PFSK-1 (cell line): ENCODE data around the gene TNS4.

ENCODE experiments used
- FOXP2 ChIP-seq: optimal IDR thresholded peaks from 2 replicates; pipeline ENCODE3; 2011; ENCODE audit warnings: borderline replicate concordance, control low read depth, inconsistent platforms; ENCODE audit not compliant: insufficient read depth; ENCODE audit errors: extremely low read length, extremely low read depth
- POLR2AphosphoS5 ChIP-seq: IDR thresholded peaks from 2 replicates; pipeline ENCODE4 v1.6.1; 2012; ENCODE audit warnings: low read depth, mild to moderate bottlenecking, control low read depth, low read length, moderate library complexity
- SIN3A ChIP-seq: IDR thresholded peaks from 2 replicates; pipeline ENCODE4 v1.6.1; 2012; ENCODE audit warnings: mild to moderate bottlenecking, low read length, moderate library complexity, borderline replicate concordance; ENCODE audit not compliant: insufficient read depth
- TAF1 ChIP-seq: IDR thresholded peaks from 2 replicates; pipeline ENCODE4 v1.6.1; 2012; ENCODE audit warnings: low read length, control low read depth, borderline replicate concordance; ENCODE audit not compliant: insufficient read depth
- TF ChIP-seq, protein P1 (sequence below), 2 experiments: IDR thresholded peaks; 2 replicates each; pipeline versions ENCODE4 v1.6.1 to v1.8.0; 2011 to 2012; ENCODE audit warnings: low read depth in 2 of 2, low read length in 2 of 2, control low read depth in 1 of 2, inconsistent platforms in 1 of 2, mild to moderate bottlenecking in 1 of 2, moderate library complexity in 1 of 2; ENCODE audit not compliant: insufficient read depth in 1 of 2

The TNS4 gene

DNA sequence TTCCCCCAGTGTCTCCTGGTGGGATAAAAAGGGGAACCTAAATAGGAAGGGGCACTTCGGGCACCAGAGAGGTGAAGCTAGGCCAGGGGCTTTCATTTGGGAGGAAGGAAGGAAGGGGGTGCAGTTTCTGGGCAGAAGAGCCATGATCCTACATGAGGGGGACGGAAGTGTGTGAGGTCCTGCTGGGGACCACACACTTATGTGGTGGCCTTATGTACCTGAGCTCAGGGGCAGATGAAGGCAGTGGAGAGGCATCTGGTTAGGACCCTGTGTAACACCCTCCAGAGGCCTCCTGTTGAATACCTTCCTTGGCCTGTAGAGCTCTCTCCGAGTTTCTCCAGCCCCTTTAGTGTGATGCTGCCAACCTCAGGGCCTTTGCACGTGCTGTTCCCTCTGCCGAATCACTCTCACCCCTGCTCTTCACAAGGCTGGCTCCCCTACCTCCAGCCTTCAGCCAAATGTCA lies 37.0 kb downstream of the TNS4 start:
- no peak for TF ChIP-seq POLR2AphosphoS5

DNA sequence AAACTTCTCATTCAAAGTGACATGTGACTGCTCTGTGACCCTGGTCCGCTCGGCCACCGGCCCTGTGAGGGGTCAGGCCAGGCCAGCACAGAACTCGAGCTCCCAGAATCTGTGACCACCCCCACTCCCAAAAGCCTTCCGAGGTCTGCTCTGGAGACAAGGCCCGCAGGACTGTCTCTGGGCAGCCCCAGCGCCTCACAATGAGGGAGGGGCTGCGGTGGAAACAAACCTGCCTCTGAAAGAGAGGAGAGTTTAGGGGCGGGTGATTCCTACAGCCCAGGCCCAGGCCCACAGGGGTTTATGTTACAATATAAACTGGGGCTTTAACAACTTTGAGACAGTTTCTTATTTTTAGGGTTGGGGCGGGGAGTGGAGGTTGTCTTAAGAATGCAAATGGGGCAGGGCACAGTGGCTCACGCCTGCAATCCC lies 38.3 kb downstream of the TNS4 start:
- TF ChIP-seq TAF1, result no peak
- no peak for TF ChIP-seq POLR2AphosphoS5
- TF ChIP-seq SIN3A, result no peak
- TF ChIP-seq FOXP2, result no peak
- TF ChIP-seq, protein P1, sequence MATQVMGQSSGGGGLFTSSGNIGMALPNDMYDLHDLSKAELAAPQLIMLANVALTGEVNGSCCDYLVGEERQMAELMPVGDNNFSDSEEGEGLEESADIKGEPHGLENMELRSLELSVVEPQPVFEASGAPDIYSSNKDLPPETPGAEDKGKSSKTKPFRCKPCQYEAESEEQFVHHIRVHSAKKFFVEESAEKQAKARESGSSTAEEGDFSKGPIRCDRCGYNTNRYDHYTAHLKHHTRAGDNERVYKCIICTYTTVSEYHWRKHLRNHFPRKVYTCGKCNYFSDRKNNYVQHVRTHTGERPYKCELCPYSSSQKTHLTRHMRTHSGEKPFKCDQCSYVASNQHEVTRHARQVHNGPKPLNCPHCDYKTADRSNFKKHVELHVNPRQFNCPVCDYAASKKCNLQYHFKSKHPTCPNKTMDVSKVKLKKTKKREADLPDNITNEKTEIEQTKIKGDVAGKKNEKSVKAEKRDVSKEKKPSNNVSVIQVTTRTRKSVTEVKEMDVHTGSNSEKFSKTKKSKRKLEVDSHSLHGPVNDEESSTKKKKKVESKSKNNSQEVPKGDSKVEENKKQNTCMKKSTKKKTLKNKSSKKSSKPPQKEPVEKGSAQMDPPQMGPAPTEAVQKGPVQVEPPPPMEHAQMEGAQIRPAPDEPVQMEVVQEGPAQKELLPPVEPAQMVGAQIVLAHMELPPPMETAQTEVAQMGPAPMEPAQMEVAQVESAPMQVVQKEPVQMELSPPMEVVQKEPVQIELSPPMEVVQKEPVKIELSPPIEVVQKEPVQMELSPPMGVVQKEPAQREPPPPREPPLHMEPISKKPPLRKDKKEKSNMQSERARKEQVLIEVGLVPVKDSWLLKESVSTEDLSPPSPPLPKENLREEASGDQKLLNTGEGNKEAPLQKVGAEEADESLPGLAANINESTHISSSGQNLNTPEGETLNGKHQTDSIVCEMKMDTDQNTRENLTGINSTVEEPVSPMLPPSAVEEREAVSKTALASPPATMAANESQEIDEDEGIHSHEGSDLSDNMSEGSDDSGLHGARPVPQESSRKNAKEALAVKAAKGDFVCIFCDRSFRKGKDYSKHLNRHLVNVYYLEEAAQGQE (IDR thresholded peaks at IDR 0.05; ENCODE audit: insufficient read depth in 1 of 2, low read depth in 2 of 2, low read length in 2 of 2), result no peak

DNA sequence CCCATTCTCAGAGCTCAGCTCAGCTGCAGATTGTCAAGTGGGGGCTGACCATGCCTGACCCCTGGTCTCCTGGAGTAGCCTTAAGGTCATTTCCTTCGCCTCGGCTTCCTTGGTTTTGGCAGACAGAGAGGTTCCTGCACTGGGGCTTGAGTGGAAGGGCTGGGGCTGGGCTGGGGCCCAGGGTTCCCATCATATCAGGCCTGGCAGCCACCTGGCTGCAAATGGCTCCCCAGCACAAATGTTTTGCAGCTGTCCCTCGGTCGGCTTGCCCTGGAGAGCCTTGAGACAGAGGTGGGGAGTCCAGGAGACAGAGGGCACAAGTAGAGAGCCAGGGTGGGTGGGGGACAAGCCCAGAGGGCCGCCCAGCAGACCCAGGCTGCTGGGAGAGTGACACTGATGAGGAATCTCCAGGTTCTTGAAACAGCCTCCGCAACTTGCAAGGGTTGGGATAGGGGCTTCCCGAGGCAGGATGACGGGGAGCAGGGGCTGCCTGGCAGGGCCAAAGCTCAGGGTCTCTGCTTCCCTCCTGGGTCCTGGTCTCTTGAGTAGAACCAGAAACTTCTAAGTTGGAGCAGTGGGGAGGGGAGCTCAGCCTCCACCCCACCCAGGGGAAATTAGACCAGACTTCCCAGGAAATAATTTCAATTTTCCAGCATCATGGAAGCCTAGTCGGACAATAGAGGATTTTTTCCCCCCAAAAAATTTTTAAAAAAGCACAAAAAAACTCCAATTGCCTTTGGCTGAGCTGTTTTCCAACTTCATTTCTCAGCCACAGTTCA lies 38.9 kb downstream of the TNS4 start:
- no peak for TF ChIP-seq SIN3A
- TF ChIP-seq, protein P1 (IDR thresholded peaks at IDR 0.05; ENCODE audit: insufficient read depth in 1 of 2, low read depth in 2 of 2, low read length in 2 of 2), result no peak
- no peak for TF ChIP-seq POLR2AphosphoS5
- TF ChIP-seq TAF1, result no peak
- TF ChIP-seq FOXP2, result peak; percentile 16

DNA sequence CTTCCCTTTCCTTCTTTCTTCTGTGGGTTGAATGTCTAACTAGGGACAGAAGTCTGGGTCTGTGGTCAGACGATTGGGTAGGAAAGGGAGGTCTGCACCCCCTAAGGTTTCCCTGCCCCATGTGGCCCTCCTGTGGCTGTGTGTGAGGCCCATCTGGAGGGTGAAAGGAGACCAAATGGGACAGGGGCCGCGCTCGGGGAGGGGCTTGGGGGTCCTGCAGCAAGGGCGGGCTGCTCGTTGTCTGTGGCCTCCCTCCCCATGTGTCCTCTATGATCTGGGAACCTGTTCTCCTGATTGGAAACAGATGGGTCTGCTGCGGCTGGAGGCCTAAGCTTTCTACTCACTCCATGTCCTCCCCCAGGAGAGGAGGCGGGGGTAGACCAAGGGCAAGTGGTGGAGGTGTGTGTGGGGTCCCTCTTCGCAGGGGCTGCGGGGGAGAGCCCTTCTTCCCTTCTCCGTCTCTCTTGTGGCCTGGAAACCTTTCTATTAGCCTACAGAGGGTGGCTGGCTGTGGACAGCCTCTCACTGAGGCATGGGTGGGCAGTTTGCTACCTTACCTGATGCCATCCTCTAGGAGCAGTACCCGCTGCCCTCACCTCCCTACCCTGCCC lies 39.6 kb downstream of the TNS4 start:
- TF ChIP-seq FOXP2, result no peak
- TF ChIP-seq, protein P1 (IDR thresholded peaks at IDR 0.05; ENCODE audit: insufficient read depth in 1 of 2, low read depth in 2 of 2, low read length in 2 of 2), result no peak
- TF ChIP-seq TAF1, result no peak
- no peak; the same call in 1 of the 2 replicates for TF ChIP-seq POLR2AphosphoS5
- TF ChIP-seq SIN3A, result no peak

DNA sequence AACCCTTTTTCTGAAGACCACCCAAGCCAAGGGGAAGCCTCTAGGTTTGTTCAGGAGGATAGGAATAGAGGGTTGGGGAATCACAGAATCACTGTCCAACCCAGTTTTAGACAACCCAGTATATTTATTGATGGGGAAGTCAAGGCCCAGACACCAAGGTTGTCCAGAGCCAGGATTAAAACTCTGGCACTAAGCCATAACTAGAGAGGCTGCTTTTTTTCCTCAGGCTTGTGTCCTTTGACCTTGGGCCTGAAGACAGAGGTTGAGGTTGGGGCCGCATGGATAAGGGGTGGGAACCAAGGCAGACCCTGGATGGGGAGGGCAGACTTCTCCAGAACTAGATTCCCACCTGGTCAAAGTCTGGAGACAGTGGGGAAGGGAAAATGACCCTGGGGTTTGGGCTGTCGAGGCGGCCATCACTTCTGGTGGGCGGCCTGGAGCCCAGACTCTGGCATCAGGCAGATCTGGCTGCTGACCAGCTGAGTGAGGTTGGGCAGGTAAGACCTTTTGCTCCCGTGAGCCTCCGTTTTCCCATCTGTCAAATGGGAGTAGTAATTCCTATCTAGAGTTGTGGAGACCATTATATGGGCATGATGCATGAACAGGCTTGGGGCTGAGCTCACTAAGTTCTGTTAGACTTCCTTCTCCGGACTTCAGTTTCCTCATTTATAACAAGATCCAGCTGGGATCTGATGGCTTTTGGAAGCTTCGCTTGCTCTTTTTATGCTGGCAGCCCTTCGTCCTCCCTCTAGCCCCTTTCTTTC lies 40.3 kb downstream of the TNS4 start:
- no peak for TF ChIP-seq FOXP2
- TF ChIP-seq TAF1, result no peak
- TF ChIP-seq, protein P1 (IDR thresholded peaks at IDR 0.05; ENCODE audit: insufficient read depth in 1 of 2, low read depth in 2 of 2, low read length in 2 of 2), result 0 out of 4 replicates have a peak, but pooled peaks of 1 of the 2 experiments have one; percentile 3
- TF ChIP-seq POLR2AphosphoS5, result peak; percentile 43
- TF ChIP-seq SIN3A, result no peak
